ENCODE measurements around the gene BRF1. TPM values are rescaled to one million over a fixed set of nuclear protein-coding genes. Genes with fewer than 3 reads are reported as not detected.

The BRF1 gene
- total RNA-seq, 1 donor from 2014 or later: 51.1 TPM

- H3K4me3 Mint-ChIP-seq: no peak overlapping the region
- H3K4me1 Mint-ChIP-seq: no peaks in the 10 kb centered on the region
- H3K9me3 Mint-ChIP-seq: no peaks in the 10 kb centered on the region
- DNase-seq (ENCODE audit: low read depth, low spot score): no peak
- no peaks in the 10 kb centered on the region for H3K27me3 Mint-ChIP-seq (ENCODE audit: low read depth)
- no peak overlapping the region for H3K27ac Mint-ChIP-seq (ENCODE audit: unreplicated experiment)
- peaks cover 7% of the 10 kb centered on the region for H3K36me3 Mint-ChIP-seq (ENCODE audit: low read depth)
- TF ChIP-seq, protein P1, sequence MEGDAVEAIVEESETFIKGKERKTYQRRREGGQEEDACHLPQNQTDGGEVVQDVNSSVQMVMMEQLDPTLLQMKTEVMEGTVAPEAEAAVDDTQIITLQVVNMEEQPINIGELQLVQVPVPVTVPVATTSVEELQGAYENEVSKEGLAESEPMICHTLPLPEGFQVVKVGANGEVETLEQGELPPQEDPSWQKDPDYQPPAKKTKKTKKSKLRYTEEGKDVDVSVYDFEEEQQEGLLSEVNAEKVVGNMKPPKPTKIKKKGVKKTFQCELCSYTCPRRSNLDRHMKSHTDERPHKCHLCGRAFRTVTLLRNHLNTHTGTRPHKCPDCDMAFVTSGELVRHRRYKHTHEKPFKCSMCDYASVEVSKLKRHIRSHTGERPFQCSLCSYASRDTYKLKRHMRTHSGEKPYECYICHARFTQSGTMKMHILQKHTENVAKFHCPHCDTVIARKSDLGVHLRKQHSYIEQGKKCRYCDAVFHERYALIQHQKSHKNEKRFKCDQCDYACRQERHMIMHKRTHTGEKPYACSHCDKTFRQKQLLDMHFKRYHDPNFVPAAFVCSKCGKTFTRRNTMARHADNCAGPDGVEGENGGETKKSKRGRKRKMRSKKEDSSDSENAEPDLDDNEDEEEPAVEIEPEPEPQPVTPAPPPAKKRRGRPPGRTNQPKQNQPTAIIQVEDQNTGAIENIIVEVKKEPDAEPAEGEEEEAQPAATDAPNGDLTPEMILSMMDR (conservative IDR thresholded peaks at IDR 0.05): no peak
Observed at GRCh38 chr14:105229099-105229655, 71.6 kb downstream of the BRF1 start.

DNA sequence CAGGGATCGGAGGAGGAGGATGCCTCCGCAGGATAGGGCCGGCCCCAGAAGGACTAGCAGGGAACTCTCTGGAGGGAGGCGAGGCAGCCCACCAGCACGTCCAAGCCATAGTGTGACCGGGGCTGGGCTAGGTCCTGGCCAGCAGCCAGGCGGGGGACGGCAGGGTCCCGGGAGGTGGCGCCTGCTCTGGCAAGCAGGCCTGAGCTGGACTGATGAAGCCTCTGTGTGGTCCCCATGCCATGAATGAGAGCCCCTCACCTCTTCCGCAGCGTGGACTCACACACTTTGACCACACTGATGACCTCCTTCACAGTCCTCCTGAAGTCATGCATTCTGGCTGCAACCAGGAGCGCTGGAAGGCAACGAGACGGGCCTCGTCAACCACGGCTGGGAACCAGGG, 72.2 kb downstream of the BRF1 start:
- no peaks in the 10 kb centered on the region for H3K4me1 Mint-ChIP-seq
- TF ChIP-seq, protein P1 (conservative IDR thresholded peaks at IDR 0.05): no peak
- no peak for DNase-seq (ENCODE audit: low read depth, low spot score)
- H3K27me3 Mint-ChIP-seq (ENCODE audit: low read depth): no peaks in the 10 kb centered on the region
- H3K9me3 Mint-ChIP-seq: no peaks in the 10 kb centered on the region
- H3K4me3 Mint-ChIP-seq: no peak overlapping the region
- H3K27ac Mint-ChIP-seq (ENCODE audit: unreplicated experiment): no peak overlapping the region
- H3K36me3 Mint-ChIP-seq (ENCODE audit: low read depth): peaks cover 9% of the 10 kb centered on the region

DNA sequence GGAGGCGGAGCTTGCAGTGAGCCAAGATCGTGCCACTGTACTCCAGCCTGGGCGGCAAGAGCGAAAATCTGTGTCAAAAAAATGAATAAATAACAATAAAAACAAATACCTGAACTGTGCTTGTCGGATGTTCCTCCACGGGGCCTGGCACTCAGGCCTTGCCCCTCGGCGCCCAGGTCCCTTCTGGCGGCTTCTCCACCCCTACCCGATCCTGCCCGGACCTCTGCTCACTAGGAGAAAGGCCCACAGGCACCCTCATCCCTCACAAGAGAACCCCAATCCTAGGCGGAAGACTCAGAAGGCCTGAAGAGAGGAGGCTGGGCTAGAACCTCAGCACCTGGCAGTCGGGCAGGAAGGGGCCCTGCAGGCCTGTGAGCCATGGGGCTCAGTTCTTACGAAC, 73.5 kb downstream of the BRF1 start:
- no peak overlapping the region for H3K4me3 Mint-ChIP-seq
- peaks cover 16% of the 10 kb centered on the region for H3K36me3 Mint-ChIP-seq (ENCODE audit: low read depth)
- H3K9me3 Mint-ChIP-seq: no peaks in the 10 kb centered on the region
- peaks cover 6% of the 10 kb centered on the region for H3K4me1 Mint-ChIP-seq
- no peak overlapping the region for H3K27ac Mint-ChIP-seq (ENCODE audit: unreplicated experiment)
- no peak for DNase-seq (ENCODE audit: low read depth, low spot score)
- no peaks in the 10 kb centered on the region for H3K27me3 Mint-ChIP-seq (ENCODE audit: low read depth)
- TF ChIP-seq, protein P1 (conservative IDR thresholded peaks at IDR 0.05): no peak

GRCh38 chr14:105226198-105226597, 74.6 kb downstream of the BRF1 start:
- TF ChIP-seq, protein P1 (conservative IDR thresholded peaks at IDR 0.05): no peak

GRCh38 chr14:105224845-105225570, 75.8 kb downstream of the BRF1 start:
- no peak for DNase-seq (ENCODE audit: low read depth, low spot score)
- peaks cover 22% of the 10 kb centered on the region for H3K36me3 Mint-ChIP-seq (ENCODE audit: low read depth)
- no peak overlapping the region for H3K27ac Mint-ChIP-seq (ENCODE audit: unreplicated experiment)
- H3K4me1 Mint-ChIP-seq: peaks cover 6% of the 10 kb centered on the region
- H3K9me3 Mint-ChIP-seq: no peaks in the 10 kb centered on the region
- TF ChIP-seq, protein P1 (conservative IDR thresholded peaks at IDR 0.05): no peak
- H3K4me3 Mint-ChIP-seq: no peak overlapping the region
- no peaks in the 10 kb centered on the region for H3K27me3 Mint-ChIP-seq (ENCODE audit: low read depth)

More at GRCh38 chr14:105226198-105226597, 74.6 kb downstream of the BRF1 start:
- Mint-ChIP-seq H3K36me3 (ENCODE audit: low read depth) (peaks cover 22% of the 10 kb centered on the region), H3K27me3 (ENCODE audit: low read depth) (no peaks in the 10 kb centered on the region), H3K27ac (ENCODE audit: unreplicated experiment) (no peak overlapping the region), H3K4me1 (peaks cover 6% of the 10 kb centered on the region), H3K9me3 (no peaks in the 10 kb centered on the region), H3K4me3 (no peak overlapping the region)
- DNase-seq (ENCODE audit: low read depth, low spot score): no peak
